Measurements from ENCODE around the gene UBE2O. TPM values are rescaled to one million over a fixed set of nuclear protein-coding genes. Genes with fewer than 3 reads are reported as not detected.
A peak's percentile ranks its signal among the peaks of the same experiment; 100 is the strongest.

The UBE2O gene
- total RNA-seq, 1 experiment from 2014 or later = 52.6 TPM

GRCh38 chr17:76408037-76408849, 44.7 kb downstream of the UBE2O start:
- Histone ChIP-seq H3K79me1 (ENCODE audit: insufficient read depth, low read depth, low read length, poor library complexity, severe bottlenecking) (peaks cover 4% of the 10 kb centered on the region), H3K23ac (ENCODE audit: insufficient read length, low read depth, low read length) (no peak overlapping the region), H2AFZ (ENCODE audit: low read length) (no peak overlapping the region), H3K56ac (ENCODE audit: insufficient read length, low read depth, low read length) (no peak overlapping the region), H3K9me3 (ENCODE audit: control insufficient read depth, low read depth, low read length) (no peaks in the 10 kb centered on the region), H4K20me1 (ENCODE audit: control insufficient read depth, insufficient read depth, insufficient read length) (no peaks in the 10 kb centered on the region), H2BK5ac (ENCODE audit: insufficient read length, low read length) (no peak overlapping the region), H3K14ac (ENCODE audit: insufficient read depth, low read length) (no peak overlapping the region), H3K27ac (ENCODE audit: insufficient read length, low read depth, low read length) (no peak overlapping the region), H3K79me2 (ENCODE audit: insufficient read depth, low read length) (peaks cover 6% of the 10 kb centered on the region; the same call in 1 of the 2 replicates), H2BK15ac (ENCODE audit: low read depth, low read length) (no peak overlapping the region), H3T11ph (ENCODE audit: low read length) (no peak overlapping the region), H2BK12ac (ENCODE audit: insufficient read length, low read depth, low read length) (no peak overlapping the region), H2BK120ac (ENCODE audit: low read depth, low read length, poor library complexity, severe bottlenecking) (no peak overlapping the region), H3K4me2 (ENCODE audit: insufficient read depth, insufficient read length, low read length) (no peak overlapping the region), H4K8ac (replicated peaks; ENCODE audit: insufficient read length, low read depth, low read length) (no peak overlapping the region), H3K18ac (ENCODE audit: insufficient read length, low read depth, low read length) (no peak overlapping the region), H3K23me2 (ENCODE audit: insufficient read length, low read depth, low read length, poor library complexity, severe bottlenecking) (no peaks in the 10 kb centered on the region), H3K27me3 (ENCODE audit: insufficient read depth, low read length) (no peaks in the 10 kb centered on the region), H3K4ac (ENCODE audit: low read depth, low read length) (no peak overlapping the region), H4K91ac (ENCODE audit: insufficient read length, low read depth, low read length) (no peak overlapping the region), H2BK20ac (ENCODE audit: low read depth, low read length, poor library complexity, severe bottlenecking) (no peak overlapping the region), H3K4me1 (ENCODE audit: insufficient read depth, low read length) (no peaks in the 10 kb centered on the region), H4K5ac (ENCODE audit: insufficient read length, low read depth, low read length) (no peak overlapping the region), H2AK5ac (ENCODE audit: insufficient read length, low read length) (no peak overlapping the region), H3K9ac (ENCODE audit: extremely low read depth, insufficient read length, low read length) (no peak overlapping the region)
- Mint-ChIP-seq H3K4me1 (peaks cover 4 to 5% of the 10 kb centered on the region in 2 experiments; a peak in 3 of 4 replicates), H3K27me3 (ENCODE audit: low read depth) (no peaks in the 10 kb centered on the region), H3K27ac (peak overlapping the region in 1 of 3 experiments; percentile 71; a peak in 2 of 7 replicates), H3K36me3 (ENCODE audit: insufficient read depth in 1 of 3, low read depth in 3 of 3) (peaks cover 24 to 33% (median 25%) of the 10 kb centered on the region in 3 experiments), H3K4me3 (no peak overlapping the region), H3K9me3 (no peaks in the 10 kb centered on the region)
- peak; percentile 78 for DNase-seq
- no CpG with 5 or more reads among the region's 12 CpGs for WGBS (ENCODE audit: extremely low coverage, insufficient read length, low lambda C conversion rate)
- peak; percentile 92 for TF ChIP-seq CTCF (conservative IDR thresholded peaks at IDR 0.05)
